OCI-LY1 (cell line): ENCODE results near the gene RNF186.

Experiments
- H2AFZ ChIP-seq: fragments of 200-600 bp; sonication (generic), shearing (Covaris generic); 2 replicates; pipeline ENCODE4 v1.6.0; 2014; ENCODE audit warnings: antibody characterized with exemption, mild to moderate bottlenecking, low read length
- H3F3A ChIP-seq: fragments of 200-600 bp; sonication (generic), shearing (Covaris generic); 2 replicates; pipeline ENCODE4 v1.6.0; 2014; ENCODE audit warnings: mild to moderate bottlenecking, antibody characterized with exemption, low read length, moderate library complexity; ENCODE audit not compliant: insufficient read depth
- H3K27ac ChIP-seq: fragments of 200-600 bp; sonication (generic); 2 replicates; pipeline ENCODE4 v1.5.1; 2014; ENCODE audit warnings: low read length, mixed run types, mild to moderate bottlenecking, low read depth; ENCODE audit not compliant: poor library complexity, severe bottlenecking
- H3K27me3 ChIP-seq: fragments of 200-600 bp; sonication (generic); 2 replicates; pipeline ENCODE4 v1.6.0; 2014; ENCODE audit warnings: antibody characterized with exemption, mild to moderate bottlenecking, low read length, moderate library complexity; ENCODE audit not compliant: insufficient read depth
- H3K36me3 ChIP-seq: fragments of 200-600 bp; sonication (generic); 2 replicates; pipeline ENCODE4 v1.6.1; 2014; ENCODE audit warnings: mild to moderate bottlenecking, antibody characterized with exemption, low read length, moderate library complexity, mixed read lengths; ENCODE audit not compliant: insufficient read depth
- H3K4me1 ChIP-seq: fragments of 200-600 bp; sonication (generic); 2 replicates; pipeline ENCODE4 v1.5.1; 2014; ENCODE audit warnings: mild to moderate bottlenecking, low read length, moderate library complexity; ENCODE audit not compliant: insufficient read depth, severe bottlenecking
- H3K4me2 ChIP-seq: fragments of 200-600 bp; sonication (generic), shearing (Covaris generic); 2 replicates; pipeline ENCODE4 v1.6.1; 2014; ENCODE audit warnings: low read length
- H3K4me3 ChIP-seq: fragments of 200-600 bp; sonication (generic); 2 replicates; pipeline ENCODE4 v1.5.1; 2014; ENCODE audit warnings: low read length, low read depth, mild to moderate bottlenecking, mixed read lengths; ENCODE audit not compliant: poor library complexity, severe bottlenecking
- H3K79me2 ChIP-seq: fragments of 200-600 bp; shearing (Covaris generic); 2 replicates; pipeline ENCODE4 v1.6.1; 2016; ENCODE audit warnings: mixed run types, low read length, mixed read lengths; ENCODE audit not compliant: insufficient read depth
- H3K9ac ChIP-seq: fragments of 200-600 bp; sonication (generic), shearing (Covaris generic); 2 replicates; pipeline ENCODE4 v1.6.1; 2014; ENCODE audit warnings: mild to moderate bottlenecking, low read length, mixed read lengths
- H3K9me2 ChIP-seq: fragments of 200-600 bp; sonication (generic), shearing (Covaris generic); 2 replicates; pipeline ENCODE4 v1.6.1; 2014; ENCODE audit warnings: low read depth, mild to moderate bottlenecking, low read length, mixed read lengths
- H3K9me3 ChIP-seq: fragments of 200-600 bp; shearing (Covaris generic); 2 replicates; pipeline ENCODE4 v1.6.1; 2014; ENCODE audit warnings: low read length, mixed read lengths
- H4K20me1 ChIP-seq: fragments of 200-600 bp; sonication (generic), shearing (Covaris generic); 2 replicates; pipeline ENCODE4 v1.6.0; 2016; ENCODE audit warnings: mild to moderate bottlenecking, low read length; ENCODE audit not compliant: insufficient read depth
- EZH2 ChIP-seq: fragments of 200-600 bp; sonication (generic), shearing (Covaris generic); IDR thresholded peaks from 2 replicates; pipeline ENCODE4 v1.8.0; 2017; ENCODE audit warnings: borderline replicate concordance, mixed run types, mild to moderate bottlenecking, antibody characterized with exemption, low read length, moderate library complexity, mixed read lengths
- TF ChIP-seq, protein P1 (sequence below): fragments of 200-600 bp; sonication (generic), shearing (Covaris generic); IDR thresholded peaks from 2 replicates; pipeline ENCODE4 v1.5.1; 2017; ENCODE audit warnings: mild to moderate bottlenecking, antibody characterized with exemption, low read length, moderate library complexity, mixed read lengths

The RNF186 gene

DNA sequence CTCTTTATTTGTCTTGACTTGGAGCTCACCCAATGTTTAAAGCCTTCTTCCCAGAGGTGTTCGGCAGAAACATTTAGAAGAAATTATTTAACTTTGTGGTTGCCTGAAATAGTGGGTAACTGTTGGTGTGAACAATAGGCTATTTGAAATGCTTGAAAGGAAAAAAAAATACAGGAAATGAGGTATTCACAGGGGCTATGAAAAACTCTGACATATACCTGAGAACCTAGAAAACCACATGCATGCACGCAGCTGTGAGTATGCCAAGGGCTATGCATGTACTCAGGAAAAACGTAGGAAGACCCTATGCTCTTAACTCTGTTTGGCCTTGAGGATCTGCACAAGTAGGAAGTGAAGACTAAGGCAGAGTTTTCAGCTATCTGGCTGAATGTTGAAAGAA, 16.4 kb upstream of the RNF186 start:
- Histone ChIP-seq H2AFZ (no peak overlapping the region), H4K20me1 (no peaks in the 10 kb centered on the region), H3F3A (no peaks in the 10 kb centered on the region), H3K79me2 (no peaks in the 10 kb centered on the region), H3K27ac (no peak overlapping the region), H3K36me3 (no peaks in the 10 kb centered on the region; the same call in 1 of the 2 replicates), H3K4me1 (no peaks in the 10 kb centered on the region), H3K4me3 (no peak overlapping the region), H3K9me3 (no peaks in the 10 kb centered on the region), H3K9me2 (no peaks in the 10 kb centered on the region), H3K27me3 (peaks cover 4% of the 10 kb centered on the region; the same call in 1 of the 2 replicates), H3K4me2 (no peak overlapping the region), H3K9ac (no peak overlapping the region)
- TF ChIP-seq, protein P1, sequence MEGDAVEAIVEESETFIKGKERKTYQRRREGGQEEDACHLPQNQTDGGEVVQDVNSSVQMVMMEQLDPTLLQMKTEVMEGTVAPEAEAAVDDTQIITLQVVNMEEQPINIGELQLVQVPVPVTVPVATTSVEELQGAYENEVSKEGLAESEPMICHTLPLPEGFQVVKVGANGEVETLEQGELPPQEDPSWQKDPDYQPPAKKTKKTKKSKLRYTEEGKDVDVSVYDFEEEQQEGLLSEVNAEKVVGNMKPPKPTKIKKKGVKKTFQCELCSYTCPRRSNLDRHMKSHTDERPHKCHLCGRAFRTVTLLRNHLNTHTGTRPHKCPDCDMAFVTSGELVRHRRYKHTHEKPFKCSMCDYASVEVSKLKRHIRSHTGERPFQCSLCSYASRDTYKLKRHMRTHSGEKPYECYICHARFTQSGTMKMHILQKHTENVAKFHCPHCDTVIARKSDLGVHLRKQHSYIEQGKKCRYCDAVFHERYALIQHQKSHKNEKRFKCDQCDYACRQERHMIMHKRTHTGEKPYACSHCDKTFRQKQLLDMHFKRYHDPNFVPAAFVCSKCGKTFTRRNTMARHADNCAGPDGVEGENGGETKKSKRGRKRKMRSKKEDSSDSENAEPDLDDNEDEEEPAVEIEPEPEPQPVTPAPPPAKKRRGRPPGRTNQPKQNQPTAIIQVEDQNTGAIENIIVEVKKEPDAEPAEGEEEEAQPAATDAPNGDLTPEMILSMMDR, result no peak
- TF ChIP-seq EZH2, result no peak

DNA sequence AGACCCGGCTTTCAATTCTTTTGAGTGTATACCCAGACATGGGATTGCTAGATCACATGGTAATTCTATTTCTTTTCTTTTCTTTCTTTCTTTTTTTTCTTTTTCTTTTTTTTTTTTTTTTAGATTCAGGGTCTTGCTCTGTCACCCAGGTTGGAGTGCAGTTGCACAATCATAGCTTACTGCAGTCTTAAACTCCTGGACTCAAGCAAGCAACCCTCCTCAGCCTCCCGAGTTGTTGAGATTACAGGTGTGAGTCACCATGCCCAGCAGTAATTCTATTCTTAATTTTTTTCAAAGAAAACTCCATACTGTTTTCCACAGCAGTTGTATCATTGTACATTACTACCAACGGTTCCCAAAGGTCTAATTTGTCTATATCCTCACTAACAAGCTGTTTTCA, 13.5 kb upstream of the RNF186 start:
- Histone ChIP-seq H3K4me2 (no peak overlapping the region), H3K4me3 (no peak overlapping the region), H3K9me3 (no peaks in the 10 kb centered on the region), H3K9ac (no peak overlapping the region), H3K27me3 (peaks cover 4% of the 10 kb centered on the region; the same call in 1 of the 2 replicates), H3F3A (no peaks in the 10 kb centered on the region), H3K4me1 (no peaks in the 10 kb centered on the region), H2AFZ (no peak overlapping the region), H3K9me2 (no peaks in the 10 kb centered on the region), H4K20me1 (no peaks in the 10 kb centered on the region), H3K79me2 (no peaks in the 10 kb centered on the region), H3K27ac (no peak overlapping the region), H3K36me3 (no peaks in the 10 kb centered on the region; the same call in 1 of the 2 replicates)
- no peak for TF ChIP-seq EZH2
- TF ChIP-seq, protein P1, result no peak

DNA sequence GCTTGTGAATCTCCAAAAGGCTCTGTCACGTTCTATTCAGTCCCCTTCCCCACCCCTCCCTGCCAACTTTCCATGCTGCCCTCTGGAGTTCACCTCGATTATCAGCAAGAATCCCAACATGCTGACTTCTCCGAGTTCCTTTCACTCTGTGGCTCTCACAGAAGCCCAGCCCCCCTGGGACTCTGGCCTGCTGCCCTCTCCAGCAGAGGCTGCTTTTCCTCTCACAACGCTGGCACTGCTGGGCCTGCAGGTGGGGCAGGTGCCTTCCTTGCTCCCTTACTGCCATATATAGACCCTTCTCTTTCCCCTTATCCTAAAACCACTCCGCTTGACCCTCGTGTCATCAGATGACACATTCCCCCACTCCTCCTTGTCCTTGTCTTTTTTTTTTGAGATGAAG, 10.2 kb upstream of the RNF186 start:
- Histone ChIP-seq H3K9ac (no peak overlapping the region), H3K4me3 (no peak overlapping the region), H3K36me3 (no peaks in the 10 kb centered on the region; the same call in 1 of the 2 replicates), H3F3A (no peaks in the 10 kb centered on the region), H3K9me3 (no peaks in the 10 kb centered on the region), H3K4me1 (peaks cover 7% of the 10 kb centered on the region), H3K27ac (no peak overlapping the region), H3K4me2 (no peak overlapping the region), H2AFZ (no peak overlapping the region), H3K27me3 (no peaks in the 10 kb centered on the region), H4K20me1 (no peaks in the 10 kb centered on the region), H3K9me2 (no peaks in the 10 kb centered on the region), H3K79me2 (no peaks in the 10 kb centered on the region)
- TF ChIP-seq EZH2, result no peak
- TF ChIP-seq, protein P1, result no peak
